Measurements from ENCODE around the gene TRAF4.
"Not testable (repeated sequence)": the region's sequence is repeated elsewhere in the genome, so short reads cannot be mapped to it uniquely, and the experiment has no call there.

TRAF4 gene

GRCh38 chr17:28733346-28733745 is 10.5 kb upstream of the TRAF4 start:
- no peak for DNase-seq (ENCODE audit: low read depth)

DNA sequence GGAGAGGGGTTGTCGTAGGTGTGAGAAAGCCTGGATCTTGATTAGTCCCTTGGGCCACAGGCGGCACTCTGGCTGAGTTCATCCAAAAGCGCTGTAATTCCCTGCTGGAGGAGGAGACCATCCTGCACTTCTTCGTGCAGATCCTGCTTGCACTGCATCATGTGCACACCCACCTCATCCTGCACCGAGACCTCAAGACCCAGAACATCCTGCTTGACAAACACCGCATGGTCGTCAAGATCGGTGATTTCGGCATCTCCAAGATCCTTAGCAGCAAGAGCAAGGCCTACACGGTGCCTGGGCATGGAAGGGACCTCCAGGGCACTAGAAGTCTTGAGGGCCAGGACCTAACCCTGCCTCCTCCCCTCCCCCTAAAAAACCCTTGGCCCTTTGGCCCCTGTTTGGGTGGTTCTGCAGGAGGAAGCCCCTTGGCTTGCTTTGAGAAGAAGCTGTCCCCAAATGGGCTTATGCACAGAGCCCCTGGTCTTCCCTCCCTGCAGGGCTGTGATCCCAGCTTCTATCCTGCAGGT is 9.0 kb upstream of the TRAF4 start:
- DNase-seq (ENCODE audit: low read depth) = no peak

- no peak for DNase-seq (ENCODE audit: low read depth)
Observed at GRCh38 chr17:28735242-28735722, 8.5 kb upstream of the TRAF4 start.

GRCh38 chr17:28735913-28736769 is 7.7 kb upstream of the TRAF4 start:
- not testable (repeated sequence) for DNase-seq (ENCODE audit: low read depth)

GRCh38 chr17:28737316-28737715 is 6.5 kb upstream of the TRAF4 start:
- DNase-seq (ENCODE audit: low read depth) = no peak

DNA sequence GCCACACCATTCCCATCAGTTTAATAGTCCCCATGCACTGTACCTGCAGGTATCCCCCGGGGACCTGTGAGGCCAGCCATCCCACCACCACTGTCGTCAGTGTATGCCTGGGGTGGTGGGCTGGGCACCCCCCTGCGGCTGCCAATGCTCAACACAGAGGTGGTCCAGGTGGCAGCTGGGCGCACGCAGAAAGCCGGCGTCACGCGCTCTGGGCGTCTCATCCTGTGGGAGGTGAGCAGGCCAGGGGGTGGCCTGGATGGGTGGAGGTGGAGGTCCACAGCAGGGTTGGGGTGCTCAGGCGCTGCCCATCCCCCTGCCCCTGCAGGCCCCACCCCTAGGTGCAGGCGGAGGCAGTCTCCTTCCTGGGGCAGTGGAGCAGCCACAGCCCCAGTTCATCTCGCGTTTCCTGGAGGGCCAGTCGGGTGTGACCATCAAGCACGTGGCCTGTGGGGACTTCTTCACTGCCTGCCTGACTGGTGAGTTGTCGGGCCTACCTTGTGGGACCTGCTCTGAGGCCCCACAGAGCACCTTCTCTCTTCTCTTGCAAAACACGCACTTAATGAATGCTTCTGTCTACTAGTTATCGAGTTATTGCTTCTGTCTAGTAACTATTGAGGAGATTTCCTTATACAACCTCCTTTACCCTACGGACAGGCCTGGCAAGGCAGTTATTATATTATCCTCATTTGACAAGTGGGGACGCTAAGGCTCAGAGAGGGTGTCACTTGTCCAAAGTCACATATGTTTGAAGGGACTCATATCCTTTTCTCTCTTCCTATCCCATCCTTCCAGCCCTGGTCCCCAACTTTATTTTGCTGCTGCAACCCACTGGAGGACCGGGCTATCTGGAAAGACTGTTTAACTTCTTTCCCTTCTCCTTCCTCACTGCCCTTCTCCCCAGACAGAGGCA is 5.8 kb upstream of the TRAF4 start:
- no peak for DNase-seq (ENCODE audit: low read depth)

DNA sequence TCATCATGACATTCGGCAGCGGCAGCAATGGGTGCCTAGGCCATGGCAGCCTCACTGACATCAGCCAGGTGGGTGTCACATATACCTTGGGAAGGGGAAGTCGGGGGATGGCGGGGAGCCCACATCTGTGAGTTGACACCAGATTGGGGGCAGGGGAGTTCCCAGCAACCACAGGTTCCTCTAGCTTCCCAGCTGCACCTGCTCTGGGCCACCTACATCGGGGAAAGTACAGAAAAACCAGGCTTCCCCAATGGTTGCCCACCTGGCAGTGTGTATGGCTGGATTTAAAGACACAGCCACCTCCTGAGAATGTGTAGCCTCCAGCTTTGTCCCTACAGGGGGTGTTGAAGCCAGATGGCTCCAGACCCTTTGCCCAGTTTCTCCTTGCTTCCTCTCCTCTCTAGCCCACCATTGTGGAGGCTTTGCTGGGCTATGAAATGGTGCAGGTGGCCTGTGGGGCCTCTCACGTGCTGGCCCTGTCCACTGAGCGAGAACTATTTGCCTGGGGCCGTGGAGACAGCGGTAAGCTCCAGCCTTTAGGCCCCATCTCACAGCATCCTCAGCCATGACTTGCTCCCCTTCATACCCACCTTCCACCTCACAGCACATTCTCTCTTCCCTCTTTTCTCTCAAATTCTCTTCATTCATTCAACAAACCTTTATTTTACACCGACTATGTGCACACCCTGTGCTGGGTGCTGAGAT is 5.0 kb upstream of the TRAF4 start:
- DNase-seq (ENCODE audit: low read depth) = no peak

DNA sequence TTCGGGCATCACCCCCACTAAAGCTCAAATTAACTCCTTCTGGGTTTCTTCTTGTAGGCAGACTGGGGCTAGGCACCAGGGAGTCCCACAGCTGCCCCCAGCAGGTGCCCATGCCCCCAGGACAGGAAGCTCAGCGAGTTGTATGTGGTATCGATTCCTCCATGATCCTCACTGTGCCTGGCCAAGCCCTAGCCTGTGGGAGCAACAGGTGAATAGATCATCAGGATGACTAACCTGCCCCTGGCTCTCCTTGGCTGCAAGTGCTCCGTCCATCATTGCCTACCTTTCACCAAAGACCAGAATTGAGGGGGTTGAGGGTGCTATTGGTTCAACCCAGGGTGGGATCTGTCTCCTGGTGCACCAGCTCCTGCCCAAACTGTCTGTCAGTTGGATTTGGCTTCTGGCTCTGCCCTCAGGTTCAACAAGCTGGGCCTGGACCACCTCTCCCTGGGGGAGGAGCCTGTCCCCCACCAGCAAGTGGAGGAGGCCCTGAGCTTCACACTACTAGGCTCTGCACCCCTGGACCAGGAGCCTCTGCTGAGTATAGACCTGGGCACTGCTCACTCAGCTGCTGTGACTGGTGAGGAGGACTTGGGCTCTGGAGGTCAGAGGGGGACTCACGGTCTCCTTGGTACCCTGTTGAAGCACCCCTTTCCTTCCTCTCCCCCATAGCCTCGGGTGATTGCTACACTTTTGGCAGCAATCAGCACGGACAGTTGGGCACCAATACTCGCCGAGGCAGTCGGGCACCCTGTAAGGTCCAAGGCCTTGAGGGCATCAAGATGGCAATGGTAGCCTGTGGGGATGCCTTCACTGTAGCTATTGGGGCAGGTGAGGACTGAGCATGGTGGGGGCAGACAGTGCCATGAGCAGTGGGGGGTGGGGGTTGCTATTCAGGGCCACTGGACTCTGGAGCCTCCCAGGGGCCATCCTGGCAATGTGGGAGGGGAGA is 3.1 kb upstream of the TRAF4 start:
- no peak for DNase-seq (ENCODE audit: low read depth)

DNA sequence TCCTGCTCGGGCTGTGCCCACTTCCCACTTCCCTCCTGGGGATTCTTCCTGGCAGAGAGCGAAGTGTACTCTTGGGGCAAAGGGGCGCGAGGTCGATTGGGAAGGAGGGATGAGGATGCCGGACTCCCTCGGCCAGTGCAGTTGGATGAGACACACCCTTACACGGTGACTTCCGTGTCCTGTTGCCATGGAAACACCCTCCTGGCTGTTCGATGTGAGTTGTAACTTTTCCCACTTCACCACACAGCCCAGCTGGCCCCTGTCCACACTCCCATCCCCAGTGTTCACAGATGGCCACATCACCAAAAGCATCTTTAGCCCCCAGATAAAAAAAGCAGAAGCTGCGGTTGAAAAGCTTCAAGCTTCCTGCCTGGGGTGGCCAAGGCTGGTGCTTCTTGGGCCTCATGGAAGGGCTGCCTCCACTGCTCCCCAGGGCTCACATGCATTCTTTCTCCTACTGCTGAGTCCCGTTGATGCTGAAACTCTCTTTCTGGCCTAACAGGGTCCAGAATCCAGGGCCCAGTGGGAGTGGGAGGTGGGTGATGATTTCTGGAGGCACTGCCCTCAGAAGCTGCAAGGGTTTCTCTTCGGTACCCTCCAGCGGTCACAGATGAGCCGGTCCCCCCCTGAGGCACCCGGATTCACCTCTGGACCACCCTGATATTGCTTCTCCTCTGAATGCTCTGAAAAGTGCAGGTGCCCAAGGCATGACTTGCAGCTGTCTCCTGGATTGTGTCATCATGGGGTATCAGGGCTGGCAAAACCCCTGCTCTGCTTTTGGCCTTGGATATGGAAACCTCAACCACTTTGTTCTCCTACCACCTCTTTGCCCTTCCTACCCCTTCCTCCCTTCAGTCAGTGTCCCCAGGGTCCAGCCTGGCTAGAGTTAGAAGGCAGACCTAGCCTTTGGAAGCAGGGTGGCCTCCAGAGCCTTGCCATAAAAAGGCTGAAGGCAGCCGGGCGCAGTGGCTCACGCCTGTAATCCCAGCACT is 2.2 kb upstream of the TRAF4 start:
- no peak for DNase-seq (ENCODE audit: low read depth)

GRCh38 chr17:28744104-28744971 is 527 bp downstream of the TRAF4 start:
- no peak for DNase-seq (ENCODE audit: low read depth)

- DNase-seq (ENCODE audit: low read depth) = no peak
Observed at GRCh38 chr17:28744972-28745785, 1.4 kb downstream of the TRAF4 start.

GRCh38 chr17:28745786-28746411 is 2.1 kb downstream of the TRAF4 start:
- DNase-seq (ENCODE audit: low read depth) = no peak

- no peak for DNase-seq (ENCODE audit: low read depth)
Observed at GRCh38 chr17:28746611-28747050, 2.8 kb downstream of the TRAF4 start.

DNA sequence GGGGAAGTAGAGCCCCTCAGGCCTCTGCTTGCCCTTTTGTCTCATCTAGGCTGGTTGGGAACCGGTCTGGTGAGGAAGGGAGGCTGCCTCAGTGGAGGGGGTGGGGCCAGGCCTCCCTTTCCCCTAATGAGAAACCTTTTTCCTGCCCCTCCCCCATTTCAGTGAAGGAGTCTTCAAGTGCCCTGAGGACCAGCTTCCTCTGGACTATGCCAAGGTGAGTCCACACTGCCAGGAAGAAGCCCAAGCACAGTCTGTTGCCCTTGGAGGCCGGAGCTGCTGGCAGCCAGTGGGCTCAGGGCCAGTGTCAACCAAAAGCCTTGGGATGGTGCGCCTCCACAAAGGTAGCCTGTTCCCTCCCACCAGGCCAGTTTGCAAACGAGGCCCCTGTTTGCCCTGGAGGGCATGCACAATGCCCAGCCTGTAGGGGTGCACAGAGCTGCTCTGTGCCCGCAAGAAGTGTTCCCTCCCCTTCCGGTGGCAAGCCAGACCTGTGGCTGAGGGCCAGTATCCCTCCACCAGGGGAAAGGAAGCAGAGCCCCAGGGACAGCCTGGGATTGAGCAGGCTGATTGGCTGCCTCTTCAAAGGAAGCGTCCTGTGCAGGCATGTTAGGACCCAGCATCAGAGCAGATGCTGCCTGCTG is 3.4 kb downstream of the TRAF4 start:
- no peak for DNase-seq (ENCODE audit: low read depth)

- DNase-seq (ENCODE audit: low read depth) = no peak
Observed at GRCh38 chr17:28747801-28748750, 4.3 kb downstream of the TRAF4 start.

All from stimulated activated CD8-positive, alpha-beta memory T cell treated with anti-CD3 and anti-CD28 coated beads, Interleukin-15, amount 100 ng/mL, for 1 hour (primary cell).